Effector CD4-positive, alpha-beta T cell (primary cell): ENCODE data around the gene PSMG3.

Experiments
- DNase-seq: peaks from one replicate; pipeline ENCODE4 v3.0.0-alpha.2; 2020
- total RNA-seq: gene quantifications from one replicate; lab custom pipeline; 2026; lab: John Stamatoyannopoulos, UW

The PSMG3 gene
- total RNA-seq: 10.3 reads per million, percentile 32 among the genes with 10 or more reads in this experiment

- DNase-seq: peak; percentile 76
Measured at GRCh38 chr7:1569833-1570632, at the start of gene PSMG3. TSS of gene PSMG3 (minus strand) at chr7:1570032. CDS start at chr7:1569339, 693 bp downstream.

GRCh38 chr7:1618475-1618874 is 48.6 kb upstream of the PSMG3 start:
- DNase-seq: no peak

- no peak for DNase-seq
Measured at GRCh38 chr7:1617957-1618356, 48.1 kb upstream of the PSMG3 start.

GRCh38 chr7:1616741-1617140 is 46.9 kb upstream of the PSMG3 start:
- DNase-seq: no peak

GRCh38 chr7:1611708-1612241 is 41.9 kb upstream of the PSMG3 start:
- no peak for DNase-seq

GRCh38 chr7:1610678-1611302 is 41.0 kb upstream of the PSMG3 start:
- DNase-seq: no peak

GRCh38 chr7:1610013-1610677 is 40.3 kb upstream of the PSMG3 start:
- DNase-seq: no peak

GRCh38 chr7:1609023-1609422 is 39.2 kb upstream of the PSMG3 start:
- DNase-seq: no peak

GRCh38 chr7:1608318-1608717 is 38.5 kb upstream of the PSMG3 start:
- DNase-seq: no peak

- DNase-seq: no peak
Measured at GRCh38 chr7:1607696-1608095, 37.9 kb upstream of the PSMG3 start.

- no peak for DNase-seq
Measured at GRCh38 chr7:1607001-1607400, 37.2 kb upstream of the PSMG3 start.

GRCh38 chr7:1604383-1604782 is 34.6 kb upstream of the PSMG3 start:
- DNase-seq: no peak

GRCh38 chr7:1603346-1604225 is 33.8 kb upstream of the PSMG3 start:
- no peak for DNase-seq

GRCh38 chr7:1602386-1602785 is 32.6 kb upstream of the PSMG3 start:
- DNase-seq: no peak

- DNase-seq: no peak
Measured at GRCh38 chr7:1601956-1602355, 32.1 kb upstream of the PSMG3 start.

- no peak for DNase-seq
Measured at GRCh38 chr7:1599640-1600395, 30.0 kb upstream of the PSMG3 start.

GRCh38 chr7:1598961-1599639 is 29.3 kb upstream of the PSMG3 start:
- DNase-seq: no peak

GRCh38 chr7:1598286-1598685 is 28.5 kb upstream of the PSMG3 start:
- no peak for DNase-seq

GRCh38 chr7:1597791-1598190 is 28.0 kb upstream of the PSMG3 start:
- DNase-seq: no peak

GRCh38 chr7:1597066-1597760 is 27.4 kb upstream of the PSMG3 start:
- no peak for DNase-seq
